Liver (tissue), 9 donors: ENCODE measurements around the gene DPP6. TPM values are rescaled to one million over a fixed set of nuclear protein-coding genes. Genes with fewer than 3 reads are reported as not detected.

Experiments
- DNase-seq: peaks from one replicate; pipeline ENCODE4 v3.0.0-alpha.2; 2017; ENCODE audit warnings: low spot score
- H3K27ac ChIP-seq, 2 donors: one replicate each; pipeline ENCODE4 v1.7.0; 2013; ENCODE audit warnings: inconsistent platforms in 2 of 2, low read length in 2 of 2, control low read depth in 1 of 2, low read depth in 1 of 2, mild to moderate bottlenecking in 1 of 2
- H3K27me3 ChIP-seq, 4 donors: one replicate each; pipeline versions ENCODE4 v1.6.1 to v1.7.0; 2013; ENCODE audit warnings: low read length in 3 of 4, inconsistent platforms in 1 of 4, mild to moderate bottlenecking in 1 of 4, moderate library complexity in 1 of 4; ENCODE audit not compliant: control insufficient read depth in 4 of 4, insufficient read depth in 4 of 4
- H3K36me3 ChIP-seq, 4 donors: one replicate each; pipeline versions ENCODE4 v1.6.1 to v1.7.0; 2013; ENCODE audit warnings: low read length in 3 of 4, mild to moderate bottlenecking in 3 of 4, low read depth in 1 of 4, moderate library complexity in 1 of 4; ENCODE audit not compliant: control insufficient read depth in 4 of 4, insufficient read depth in 3 of 4
- H3K4me1 ChIP-seq, 4 donors: one replicate each; pipeline versions ENCODE4 v1.6.1 to v1.7.0; 2013; ENCODE audit warnings: low read length in 3 of 4, mild to moderate bottlenecking in 3 of 4, moderate library complexity in 1 of 4; ENCODE audit not compliant: control insufficient read depth in 4 of 4, insufficient read depth in 4 of 4
- H3K4me3 ChIP-seq, 3 donors: one replicate each; pipeline versions ENCODE4 v1.6.1 to v1.7.0; 2013; ENCODE audit warnings: low read length in 3 of 3, control low read depth in 1 of 3, low read depth in 1 of 3, mild to moderate bottlenecking in 1 of 3
- H3K9ac ChIP-seq, 2 donors: one replicate each; pipeline ENCODE4 v1.7.0; 2013; ENCODE audit warnings: low read length in 2 of 2, mild to moderate bottlenecking in 2 of 2, moderate library complexity in 2 of 2, control low read depth in 1 of 2, low read depth in 1 of 2
- H3K9me3 ChIP-seq, 4 donors: one replicate each; pipeline versions ENCODE4 v1.6.1 to v1.7.0; 2013; ENCODE audit warnings: low read length in 3 of 4; ENCODE audit not compliant: control insufficient read depth in 4 of 4
- CTCF ChIP-seq: fragments of 150-350 bp; IDR thresholded peaks from 2 replicates; pipeline ENCODE4 v1.5.1; 2017; ENCODE audit warnings: improper control_type of control experiment, low read depth, low read length; ENCODE audit not compliant: missing input control
- EGR1 ChIP-seq, 2 donors: IDR thresholded peaks; 2 replicates each; pipeline ENCODE4 v1.6.1; 2016 to 2018; ENCODE audit warnings: antibody characterized with exemption in 2 of 2, low read depth in 2 of 2
- FOXA1 ChIP-seq: IDR thresholded peaks from 2 replicates; pipeline ENCODE4 v1.6.1; 2016; ENCODE audit warnings: antibody characterized with exemption
- FOXA2 ChIP-seq: IDR thresholded peaks from 2 replicates; pipeline ENCODE4 v1.6.1; 2016; ENCODE audit warnings: antibody characterized with exemption
- GABPA ChIP-seq, 2 donors: IDR thresholded peaks in 1 of 2; conservative IDR thresholded peaks in 1 of 2; 2 replicates each; pipeline ENCODE4 v1.6.1; 2016; ENCODE audit warnings: antibody characterized with exemption in 2 of 2, mild to moderate bottlenecking in 1 of 2, moderate library complexity in 1 of 2
- HNF4A ChIP-seq, 2 donors: conservative IDR thresholded peaks; 2 replicates each; pipeline ENCODE4 v1.6.1; 2016; ENCODE audit warnings: antibody characterized with exemption in 2 of 2, mild to moderate bottlenecking in 2 of 2
- HNF4G ChIP-seq: IDR thresholded peaks from 2 replicates; pipeline ENCODE4 v1.6.1; 2016; ENCODE audit warnings: antibody characterized with exemption
- JUND ChIP-seq, 2 donors: IDR thresholded peaks; 2 replicates each; pipeline ENCODE4 v1.6.1; 2016; ENCODE audit warnings: antibody characterized with exemption in 2 of 2
- NR2F2 ChIP-seq: IDR thresholded peaks from 2 replicates; pipeline ENCODE4 v1.6.1; 2016; ENCODE audit warnings: antibody characterized with exemption
- RAD21 ChIP-seq, 2 donors: IDR thresholded peaks; 2 replicates each; pipeline ENCODE4 v1.6.1; 2016; ENCODE audit warnings: antibody characterized with exemption in 2 of 2, mild to moderate bottlenecking in 2 of 2
- RXRA ChIP-seq, 2 donors: IDR thresholded peaks; 2 replicates each; pipeline ENCODE4 v1.6.1; 2017 to 2018; ENCODE audit warnings: antibody characterized with exemption in 2 of 2, mild to moderate bottlenecking in 1 of 2
- SP1 ChIP-seq: IDR thresholded peaks from 2 replicates; pipeline ENCODE4 v1.6.1; 2018; ENCODE audit warnings: antibody characterized with exemption, mild to moderate bottlenecking
- TAF1 ChIP-seq: conservative IDR thresholded peaks from 2 replicates; pipeline ENCODE4 v1.6.1; 2016; ENCODE audit warnings: antibody characterized with exemption, mild to moderate bottlenecking
- YY1 ChIP-seq: IDR thresholded peaks from 2 replicates; pipeline ENCODE4 v1.6.1; 2016; ENCODE audit warnings: antibody characterized with exemption, mild to moderate bottlenecking
- WGBS: extraction: QIAGEN DNeasy Blood & Tissue Kit; methylation state at CpG from one replicate; pipeline ENCODE4 v1.1.7; 2013; 5-methylcytosine and 5-hydroxymethylcytosine counted together
- polyA plus RNA-seq, 2 donors: library from polyadenylated mRNA; stranded (reverse) in 1 of 2; unstranded in 1 of 2; fragments of 200-250 nt in 1 of 2; fragments of >200 nt in 1 of 2; fragmentation: Nextera tagmentation in 1 of 2; extraction: Ambion mirVana in 1 of 2; gene quantifications; one replicate each; pipeline versions ENCODE4 v1.2.1 to v1.2.3, GENCODE V29; 2013 to 2015
- total RNA-seq, 2 donors: library from RNA; depleted of rRNA; stranded (reverse); fragments of >200 nt; gene quantifications; one replicate each; pipeline ENCODE4 v1.2.3, GENCODE V29; 2014
- TF ChIP-seq, protein P1 (sequence below): IDR thresholded peaks from 2 replicates; pipeline ENCODE4 v1.6.1; 2016; ENCODE audit warnings: antibody characterized with exemption
- TF ChIP-seq, protein P2 (sequence below): IDR thresholded peaks from 2 replicates; pipeline ENCODE4 v1.6.1; 2016; ENCODE audit warnings: antibody characterized with exemption, mild to moderate bottlenecking
- donor health status: healthy.
- donor health status: healthy.
- donor health status: healthy.
- donor health status: healthy.
- donor health status: healthy.

DPP6 gene
- total and polyA plus RNA-seq, 4 donors = 0.01 TPM; not detected in 3

- TF ChIP-seq RAD21 (IDR thresholded peaks at IDR 0.05) (no peak), TAF1 (no peak), HNF4G (no peak), CTCF (no peak), HNF4A (conservative IDR thresholded peaks at IDR 0.05) (no peak), YY1 (no peak)
- no peaks in the 10 kb centered on the region for H3K4me1 ChIP-seq
- no peak overlapping the region for H3K4me3 ChIP-seq
- H3K9ac ChIP-seq = no peak overlapping the region
- no peak overlapping the region for H3K27ac ChIP-seq
- no peaks in the 10 kb centered on the region for H3K27me3 ChIP-seq
- H3K36me3 ChIP-seq = no peaks in the 10 kb centered on the region
- 80% methylated on average over 8 of the region's 8 CpGs for WGBS
- H3K9me3 ChIP-seq = no peaks in the 10 kb centered on the region
- DNase-seq = no peak
Measured at GRCh38 chr7:154853063-154853726, 801.0 kb downstream of the DPP6 start.

DNA sequence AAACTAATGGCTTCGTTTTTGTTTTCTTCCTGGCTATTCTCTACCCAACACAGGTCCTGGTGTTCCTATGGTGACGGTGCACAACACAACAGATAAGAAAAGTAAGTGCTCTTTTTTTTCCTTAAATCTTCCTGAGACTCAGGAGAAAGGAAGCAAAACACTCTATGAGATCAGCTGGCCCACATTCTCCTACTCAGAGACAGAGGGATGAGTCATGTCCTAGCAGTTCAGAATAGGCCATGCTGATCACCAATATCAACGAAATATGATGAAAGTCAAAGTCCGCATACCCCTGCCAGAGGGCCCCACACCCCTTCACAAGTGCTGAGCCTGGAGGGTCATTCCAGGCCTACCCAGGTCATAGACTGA is 801.5 kb downstream of the DPP6 start:
- no peak overlapping the region for H3K9ac ChIP-seq
- no peaks in the 10 kb centered on the region for H3K4me1 ChIP-seq
- no peaks in the 10 kb centered on the region for H3K9me3 ChIP-seq
- TF ChIP-seq JUND (IDR thresholded peaks at IDR 0.05) (no peak), EGR1 (IDR thresholded peaks at IDR 0.05; ENCODE audit: low read depth in 2 of 2) (no peak), TAF1 (no peak), FOXA1 (no peak)
- no peak for DNase-seq
- no peaks in the 10 kb centered on the region for H3K27me3 ChIP-seq
- WGBS = 71% methylated on average over 4 of the region's 4 CpGs
- no peak overlapping the region for H3K4me3 ChIP-seq
- H3K27ac ChIP-seq = no peak overlapping the region
- no peaks in the 10 kb centered on the region for H3K36me3 ChIP-seq

- H3K9me3 ChIP-seq = no peaks in the 10 kb centered on the region
- H3K4me1 ChIP-seq = no peaks in the 10 kb centered on the region
- TF ChIP-seq, protein P1, sequence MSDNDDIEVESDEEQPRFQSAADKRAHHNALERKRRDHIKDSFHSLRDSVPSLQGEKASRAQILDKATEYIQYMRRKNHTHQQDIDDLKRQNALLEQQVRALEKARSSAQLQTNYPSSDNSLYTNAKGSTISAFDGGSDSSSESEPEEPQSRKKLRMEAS = no peak
- TF ChIP-seq SP1 = no peak
- TF ChIP-seq RXRA (IDR thresholded peaks at IDR 0.05) = no peak
- no peak for TF ChIP-seq RAD21 (IDR thresholded peaks at IDR 0.05)
- TF ChIP-seq HNF4G = no peak
- TF ChIP-seq JUND (IDR thresholded peaks at IDR 0.05) = no peak
- no peak for TF ChIP-seq FOXA2
- no peak for TF ChIP-seq EGR1 (IDR thresholded peaks at IDR 0.05; ENCODE audit: low read depth in 2 of 2)
- no peak for TF ChIP-seq NR2F2
- TF ChIP-seq, protein P2, sequence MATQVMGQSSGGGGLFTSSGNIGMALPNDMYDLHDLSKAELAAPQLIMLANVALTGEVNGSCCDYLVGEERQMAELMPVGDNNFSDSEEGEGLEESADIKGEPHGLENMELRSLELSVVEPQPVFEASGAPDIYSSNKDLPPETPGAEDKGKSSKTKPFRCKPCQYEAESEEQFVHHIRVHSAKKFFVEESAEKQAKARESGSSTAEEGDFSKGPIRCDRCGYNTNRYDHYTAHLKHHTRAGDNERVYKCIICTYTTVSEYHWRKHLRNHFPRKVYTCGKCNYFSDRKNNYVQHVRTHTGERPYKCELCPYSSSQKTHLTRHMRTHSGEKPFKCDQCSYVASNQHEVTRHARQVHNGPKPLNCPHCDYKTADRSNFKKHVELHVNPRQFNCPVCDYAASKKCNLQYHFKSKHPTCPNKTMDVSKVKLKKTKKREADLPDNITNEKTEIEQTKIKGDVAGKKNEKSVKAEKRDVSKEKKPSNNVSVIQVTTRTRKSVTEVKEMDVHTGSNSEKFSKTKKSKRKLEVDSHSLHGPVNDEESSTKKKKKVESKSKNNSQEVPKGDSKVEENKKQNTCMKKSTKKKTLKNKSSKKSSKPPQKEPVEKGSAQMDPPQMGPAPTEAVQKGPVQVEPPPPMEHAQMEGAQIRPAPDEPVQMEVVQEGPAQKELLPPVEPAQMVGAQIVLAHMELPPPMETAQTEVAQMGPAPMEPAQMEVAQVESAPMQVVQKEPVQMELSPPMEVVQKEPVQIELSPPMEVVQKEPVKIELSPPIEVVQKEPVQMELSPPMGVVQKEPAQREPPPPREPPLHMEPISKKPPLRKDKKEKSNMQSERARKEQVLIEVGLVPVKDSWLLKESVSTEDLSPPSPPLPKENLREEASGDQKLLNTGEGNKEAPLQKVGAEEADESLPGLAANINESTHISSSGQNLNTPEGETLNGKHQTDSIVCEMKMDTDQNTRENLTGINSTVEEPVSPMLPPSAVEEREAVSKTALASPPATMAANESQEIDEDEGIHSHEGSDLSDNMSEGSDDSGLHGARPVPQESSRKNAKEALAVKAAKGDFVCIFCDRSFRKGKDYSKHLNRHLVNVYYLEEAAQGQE = no peak
- no peak for TF ChIP-seq GABPA (IDR thresholded peaks at IDR 0.05 in 1 of 2, conservative IDR thresholded peaks at IDR 0.05 in 1 of 2)
- TF ChIP-seq CTCF = no peak
- TF ChIP-seq HNF4A (conservative IDR thresholded peaks at IDR 0.05) = no peak
- no peak for TF ChIP-seq FOXA1
- H3K4me3 ChIP-seq = no peak overlapping the region
- no peak overlapping the region for H3K27ac ChIP-seq
- 89% methylated on average over 14 of the region's 14 CpGs for WGBS
- no peak overlapping the region for H3K9ac ChIP-seq
- no peaks in the 10 kb centered on the region for H3K36me3 ChIP-seq
- DNase-seq = no peak
- no peaks in the 10 kb centered on the region for H3K27me3 ChIP-seq
Measured at GRCh38 chr7:154854836-154855235, 802.6 kb downstream of the DPP6 start.
